Neural cell (in vitro differentiated cells): ENCODE measurements around the gene HOXA3.

Experiments
- EP300 ChIP-seq: fragments of 450-650 bp; conservative IDR thresholded peaks from 2 replicates; pipeline ENCODE4 v1.6.1; 2014; ENCODE audit warnings: antibody characterized with exemption, mild to moderate bottlenecking, moderate library complexity; ENCODE audit not compliant: poor library complexity, severe bottlenecking
- POLR2AphosphoS5 ChIP-seq: IDR thresholded peaks from 2 replicates; pipeline ENCODE4 v1.6.1; 2012
- SMC3 ChIP-seq: fragments of 450-650 bp; conservative IDR thresholded peaks from 2 replicates; pipeline ENCODE4 v1.6.1; 2014; ENCODE audit warnings: antibody characterized with exemption, mild to moderate bottlenecking, moderate library complexity; ENCODE audit not compliant: poor library complexity
- TF ChIP-seq, protein P1 (sequence below): fragments of 450-650 bp; IDR thresholded peaks from 2 replicates; pipeline ENCODE4 v1.5.1; 2014; ENCODE audit warnings: antibody characterized with exemption, mild to moderate bottlenecking, moderate library complexity; ENCODE audit not compliant: poor library complexity, severe bottlenecking

DNA sequence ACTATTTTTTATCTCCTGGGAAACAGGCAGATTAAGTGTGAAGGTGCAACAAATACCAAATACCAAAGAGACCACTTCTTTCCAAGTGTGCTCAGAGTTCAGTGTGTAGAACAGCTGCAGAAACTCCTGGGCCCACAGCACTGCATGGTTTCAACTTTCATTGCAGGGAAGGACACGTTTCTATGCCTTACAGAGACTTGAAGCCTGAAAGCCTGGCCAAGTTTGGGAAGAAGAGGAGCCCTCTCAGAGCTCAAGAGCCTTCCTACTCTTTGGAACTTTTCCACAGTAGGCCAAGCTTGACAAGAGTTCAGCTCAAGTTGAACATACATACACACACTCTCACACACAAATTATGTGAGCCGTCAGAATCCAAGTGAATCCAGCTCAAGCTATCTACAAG is 24.3 kb downstream of the HOXA3 start:
- TF ChIP-seq, protein P1, sequence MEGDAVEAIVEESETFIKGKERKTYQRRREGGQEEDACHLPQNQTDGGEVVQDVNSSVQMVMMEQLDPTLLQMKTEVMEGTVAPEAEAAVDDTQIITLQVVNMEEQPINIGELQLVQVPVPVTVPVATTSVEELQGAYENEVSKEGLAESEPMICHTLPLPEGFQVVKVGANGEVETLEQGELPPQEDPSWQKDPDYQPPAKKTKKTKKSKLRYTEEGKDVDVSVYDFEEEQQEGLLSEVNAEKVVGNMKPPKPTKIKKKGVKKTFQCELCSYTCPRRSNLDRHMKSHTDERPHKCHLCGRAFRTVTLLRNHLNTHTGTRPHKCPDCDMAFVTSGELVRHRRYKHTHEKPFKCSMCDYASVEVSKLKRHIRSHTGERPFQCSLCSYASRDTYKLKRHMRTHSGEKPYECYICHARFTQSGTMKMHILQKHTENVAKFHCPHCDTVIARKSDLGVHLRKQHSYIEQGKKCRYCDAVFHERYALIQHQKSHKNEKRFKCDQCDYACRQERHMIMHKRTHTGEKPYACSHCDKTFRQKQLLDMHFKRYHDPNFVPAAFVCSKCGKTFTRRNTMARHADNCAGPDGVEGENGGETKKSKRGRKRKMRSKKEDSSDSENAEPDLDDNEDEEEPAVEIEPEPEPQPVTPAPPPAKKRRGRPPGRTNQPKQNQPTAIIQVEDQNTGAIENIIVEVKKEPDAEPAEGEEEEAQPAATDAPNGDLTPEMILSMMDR = no peak
- TF ChIP-seq EP300 = no peak
- TF ChIP-seq SMC3 = no peak
- TF ChIP-seq POLR2AphosphoS5 = no peak
